Measurements from ENCODE around the gene GALNT10. TPM values are rescaled to one million over a fixed set of nuclear protein-coding genes. Genes with fewer than 3 reads are reported as not detected.

GALNT10 gene
- total RNA-seq, 1 donor from 2014 or later, result 11.5 TPM

DNA sequence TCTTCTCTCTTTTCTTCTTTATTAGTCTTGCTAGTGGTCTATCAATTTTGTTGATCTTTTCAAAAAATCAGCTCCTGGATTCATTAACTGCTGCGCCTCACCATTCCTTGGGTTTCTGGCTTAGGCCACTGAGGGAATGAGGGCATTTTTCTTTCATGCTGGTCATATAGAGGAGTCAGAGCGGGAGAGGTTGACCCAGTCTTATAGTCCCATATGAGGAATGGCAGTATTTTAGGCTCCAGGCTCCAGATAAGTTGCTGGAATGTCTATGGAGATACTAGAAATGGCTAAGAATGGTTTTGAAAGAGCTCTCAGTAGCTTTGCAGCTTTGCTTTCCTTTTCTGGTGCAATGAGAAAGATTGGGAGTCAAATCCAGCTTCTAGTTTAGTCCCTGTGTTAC, 58.2 kb downstream of the GALNT10 start:
- no peak overlapping the region for H3K4me3 ChIP-seq
- no peaks in the 10 kb centered on the region for H3K36me3 ChIP-seq
- H3K27me3 ChIP-seq (ENCODE audit: low read depth), result no peaks in the 10 kb centered on the region
- H3K27ac ChIP-seq (replicated peaks), result no peak overlapping the region
- intact Hi-C loops (cut with micrococcal nuclease), result no loop called here
- no peak for TF ChIP-seq CTCF (IDR thresholded peaks at IDR 0.05; ENCODE audit: borderline replicate concordance)
- DNase-seq, result no peak
- peaks cover 5% of the 10 kb centered on the region for H3K4me1 ChIP-seq
- no peaks in the 10 kb centered on the region for H3K9me3 ChIP-seq (replicated peaks)

DNA sequence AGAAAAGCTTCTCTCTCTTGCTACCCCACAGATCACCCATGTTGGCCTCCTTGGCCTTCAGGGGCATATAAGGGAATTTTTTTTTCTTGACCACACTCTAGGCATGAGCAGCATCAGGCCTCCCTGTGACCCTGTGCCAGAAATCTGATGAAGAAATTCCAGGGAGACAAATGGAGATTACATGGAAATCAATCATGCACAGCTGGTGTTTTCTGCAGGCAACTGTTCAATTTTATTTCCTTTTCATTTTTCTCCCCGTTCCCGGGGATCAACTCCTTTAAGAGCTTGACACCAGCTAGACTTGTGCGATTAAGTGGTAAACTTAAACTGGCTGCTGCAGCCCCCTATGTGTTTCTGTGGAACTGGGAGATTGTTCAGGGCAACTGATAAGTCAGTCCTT, 59.3 kb downstream of the GALNT10 start:
- Histone ChIP-seq H3K9me3 (replicated peaks) (no peaks in the 10 kb centered on the region), H3K4me1 (peaks cover 5% of the 10 kb centered on the region), H3K36me3 (no peaks in the 10 kb centered on the region), H3K27ac (replicated peaks) (no peak overlapping the region), H3K27me3 (ENCODE audit: low read depth) (no peaks in the 10 kb centered on the region), H3K4me3 (no peak overlapping the region)
- no peak for DNase-seq
- no peak for TF ChIP-seq CTCF (IDR thresholded peaks at IDR 0.05; ENCODE audit: borderline replicate concordance)
- intact Hi-C loops (cut with micrococcal nuclease), result no loop called here

GRCh38 chr5:154251529-154251928, 61.0 kb downstream of the GALNT10 start:
- no peak for TF ChIP-seq CTCF (IDR thresholded peaks at IDR 0.05; ENCODE audit: borderline replicate concordance)
- DNase-seq, result no peak
- intact Hi-C loops (cut with micrococcal nuclease), result no loop called here
- no peak overlapping the region for H3K4me3 ChIP-seq
- H3K4me1 ChIP-seq, result peaks cover 5% of the 10 kb centered on the region
- H3K9me3 ChIP-seq (replicated peaks), result no peaks in the 10 kb centered on the region
- no peaks in the 10 kb centered on the region for H3K36me3 ChIP-seq
- H3K27me3 ChIP-seq (ENCODE audit: low read depth), result no peaks in the 10 kb centered on the region
- H3K27ac ChIP-seq (replicated peaks), result no peak overlapping the region

- no peaks in the 10 kb centered on the region for H3K9me3 ChIP-seq (replicated peaks)
- H3K4me3 ChIP-seq, result no peak overlapping the region
- no peaks in the 10 kb centered on the region for H3K27me3 ChIP-seq (ENCODE audit: low read depth)
- H3K27ac ChIP-seq (replicated peaks), result no peak overlapping the region
- intact Hi-C loops (cut with micrococcal nuclease), result no loop called here
- no peaks in the 10 kb centered on the region for H3K36me3 ChIP-seq
- peaks cover 5% of the 10 kb centered on the region for H3K4me1 ChIP-seq
- no peak for DNase-seq
- TF ChIP-seq CTCF (IDR thresholded peaks at IDR 0.05; ENCODE audit: borderline replicate concordance), result no peak
Measured at GRCh38 chr5:154253807-154254206, 63.3 kb downstream of the GALNT10 start.

DNA sequence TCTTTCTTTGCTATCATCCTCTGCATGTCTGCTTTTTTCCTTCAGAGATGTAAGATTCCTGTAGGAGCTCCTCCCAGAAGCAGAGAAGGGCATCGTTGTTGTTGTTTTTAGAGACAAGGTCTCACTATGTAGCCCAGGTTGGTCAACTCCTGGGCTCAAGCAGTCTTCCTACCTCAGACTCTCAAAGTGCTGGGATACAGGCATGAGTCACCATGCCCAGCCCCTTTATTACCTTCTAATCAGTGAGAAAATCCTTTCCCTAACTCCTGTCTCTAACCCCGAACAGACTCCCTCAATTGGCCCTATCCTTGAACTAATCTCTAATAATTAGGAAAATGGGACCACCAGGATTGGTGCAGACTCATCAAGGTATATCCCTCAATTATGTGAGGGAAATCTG, 64.4 kb downstream of the GALNT10 start:
- Histone ChIP-seq H3K27me3 (ENCODE audit: low read depth) (no peaks in the 10 kb centered on the region), H3K9me3 (replicated peaks) (no peaks in the 10 kb centered on the region), H3K4me1 (peaks cover 1% of the 10 kb centered on the region), H3K4me3 (no peak overlapping the region), H3K36me3 (no peaks in the 10 kb centered on the region), H3K27ac (replicated peaks) (no peak overlapping the region)
- no peak for DNase-seq
- TF ChIP-seq CTCF (IDR thresholded peaks at IDR 0.05; ENCODE audit: borderline replicate concordance), result no peak
- intact Hi-C loops (cut with micrococcal nuclease), result no loop called here

DNA sequence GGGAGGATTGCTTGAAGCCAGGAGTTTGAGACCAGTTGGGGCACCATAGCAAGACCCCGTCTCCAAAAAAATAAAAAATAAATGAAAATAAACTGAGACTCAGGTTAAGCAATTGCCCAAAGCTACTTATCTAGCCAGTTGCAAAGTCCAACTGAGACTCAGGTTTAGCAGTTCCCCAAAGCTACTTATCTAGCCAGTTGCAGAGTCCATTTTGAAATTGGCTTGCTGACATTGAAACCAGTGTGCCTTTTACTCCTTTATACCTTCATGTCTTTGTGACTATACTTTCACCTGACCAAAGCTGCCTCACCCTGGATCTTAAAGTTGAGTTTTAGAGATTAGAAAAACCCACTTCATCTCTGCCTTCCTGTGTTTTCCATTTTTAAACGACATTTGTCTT, 66.5 kb downstream of the GALNT10 start:
- Histone ChIP-seq H3K36me3 (no peaks in the 10 kb centered on the region), H3K27me3 (ENCODE audit: low read depth) (no peaks in the 10 kb centered on the region), H3K4me1 (peaks cover 11% of the 10 kb centered on the region), H3K9me3 (replicated peaks) (no peaks in the 10 kb centered on the region), H3K4me3 (no peak overlapping the region), H3K27ac (replicated peaks) (no peak overlapping the region)
- TF ChIP-seq CTCF (IDR thresholded peaks at IDR 0.05; ENCODE audit: borderline replicate concordance), result no peak
- no peak for DNase-seq
- intact Hi-C loops (cut with micrococcal nuclease), result no loop called here

Measured in left ventricle myocardium inferior (tissue), 1 donor.